Right ventricle myocardium inferior (tissue), 1 donor: ENCODE measurements around the gene CATSPER1. TPM values are rescaled to one million over a fixed set of nuclear protein-coding genes. Genes with fewer than 3 reads are reported as not detected.

Experiments
- ATAC-seq: fragments of 200-7000 bp; cut with Tn5 transposase; one replicate; pipeline ENCODE4 v1.9.1; 2020; ENCODE audit warnings: mild to moderate bottlenecking, moderate library complexity
- DNase-seq: peaks from one replicate; pipeline ENCODE4 v3.0.0; 2021; ENCODE audit errors: missing footprints
- intact Hi-C: fragments of 100-400 bp; cut with DNase I; formaldehyde crosslinking; loops from one replicate; pipeline ENCODE4 v1.11.0; 2022
- total RNA-seq: library from RNA; stranded (reverse); fragmentation: NEBNext Ultra II Directional; extraction: Animal tissue kit (Norgen Biotek cat#: 25700); gene quantifications from one replicate; pipeline ENCODE4 v1.2.1, GENCODE V29; 2021
- donor health status: DM: no; HTN: yes; CAD: no; lungs with severe emphysema.

Gene CATSPER1
- total RNA-seq, 1 donor from 2014 or later, result not detected

- intact Hi-C loops, result no loop called here
- ATAC-seq, result no peak
- no peak for DNase-seq
Observed at GRCh38 chr11:66056501-66056900, 30.2 kb upstream of the CATSPER1 start.

- ATAC-seq (no peak), DNase-seq (no peak)
- intact Hi-C loops, result no loop called here
Observed at GRCh38 chr11:66055021-66055420, 28.7 kb upstream of the CATSPER1 start.

- ATAC-seq, result no peak
- intact Hi-C loops, result no loop called here
- DNase-seq, result no peak
Observed at GRCh38 chr11:66052664-66052982, 26.3 kb upstream of the CATSPER1 start.

- intact Hi-C loops, result no loop called here
- DNase-seq (peak; percentile 99), ATAC-seq (peak; percentile 97)
Observed at GRCh38 chr11:66051766-66052663, 25.7 kb upstream of the CATSPER1 start, which contains the start of gene SF3B2. TSS of gene SF3B2 (plus strand) at chr11:66052364. CDS start at chr11:66052385, 21 bp downstream.

GRCh38 chr11:66051371-66051765, 25.1 kb upstream of the CATSPER1 start:
- DNase-seq (no peak), ATAC-seq (no peak)
- intact Hi-C loops, result no loop called here

GRCh38 chr11:66050581-66051231, 24.4 kb upstream of the CATSPER1 start:
- intact Hi-C loops, result no loop called here
- no peak for ATAC-seq

GRCh38 chr11:66048547-66049323, 22.5 kb upstream of the CATSPER1 start, which contains the start of gene GAL3ST3:
TSS of gene GAL3ST3 (minus strand) at chr11:66049161. CDS start at chr11:66045415, 3,746 bp downstream.
- DNase-seq (no peak), ATAC-seq (no peak)
- intact Hi-C loops, result no loop called here

More at GRCh38 chr11:66050581-66051231, 24.4 kb upstream of the CATSPER1 start:
- DNase-seq, result no peak

GRCh38 chr11:66047541-66048365, 21.5 kb upstream of the CATSPER1 start:
- ATAC-seq, result no peak
- no peak for DNase-seq
- intact Hi-C loops, result no loop called here

GRCh38 chr11:66046901-66047300, 20.6 kb upstream of the CATSPER1 start:
- no peak for ATAC-seq
- intact Hi-C loops, result no loop called here

GRCh38 chr11:66045177-66045639, 18.9 kb upstream of the CATSPER1 start:
- ATAC-seq (peak; percentile 72), DNase-seq (peak; percentile 87)
- intact Hi-C loops, result no loop called here

More at GRCh38 chr11:66046901-66047300, 20.6 kb upstream of the CATSPER1 start:
- no peak for DNase-seq

- DNase-seq, result no peak
- no peak for ATAC-seq
Observed at GRCh38 chr11:66044757-66045156, 18.5 kb upstream of the CATSPER1 start.

GRCh38 chr11:66042996-66043906, 17.0 kb upstream of the CATSPER1 start:
- intact Hi-C loops, result no loop called here
- DNase-seq (no peak), ATAC-seq (no peak)

More at GRCh38 chr11:66044757-66045156, 18.5 kb upstream of the CATSPER1 start:
- intact Hi-C loops, result no loop called here

- ATAC-seq (no peak), DNase-seq (no peak)
- intact Hi-C loops, result no loop called here
Observed at GRCh38 chr11:66042227-66042995, 16.1 kb upstream of the CATSPER1 start.

GRCh38 chr11:66039765-66040164, 13.5 kb upstream of the CATSPER1 start:
- DNase-seq, result no peak
- intact Hi-C loops, result no loop called here
- no peak for ATAC-seq

- no peak for ATAC-seq
- no peak for DNase-seq
- intact Hi-C loops, result no loop called here
Observed at GRCh38 chr11:66037327-66037726, 11.0 kb upstream of the CATSPER1 start.

- ATAC-seq (no peak), DNase-seq (no peak)
- intact Hi-C loops, result no loop called here
Observed at GRCh38 chr11:66036334-66036710, 10.0 kb upstream of the CATSPER1 start.
